Neutrophil (primary cell): ENCODE measurements around the gene PUS10.
A peak's percentile ranks its signal among the peaks of the same experiment; 100 is the strongest.
"Not testable (repeated sequence)": the region's sequence is repeated elsewhere in the genome, so short reads cannot be mapped to it uniquely, and the experiment has no call there.

ENCODE experiments used
- H3K27ac ChIP-seq: fragments of 200-600 bp; sonication (generic); 2 replicates; pipeline ENCODE4 v1.5.1; 2016; ENCODE audit warnings: mild to moderate bottlenecking, moderate library complexity
- H3K27me3 ChIP-seq: fragments of 200-600 bp; sonication (generic); 2 replicates; pipeline ENCODE4 v1.6.0; 2016; ENCODE audit warnings: mild to moderate bottlenecking
- H3K36me3 ChIP-seq: fragments of 200-600 bp; sonication (generic); 2 replicates; pipeline ENCODE4 v1.5.1; 2017
- H3K4me1 ChIP-seq, 2 experiments: fragments of 200-600 bp in 1 of 2; sonication (generic) in 1 of 2; 1 replicate in 1 of 2; 2 replicates in 1 of 2; pipeline versions ENCODE4 v1.5.1 to v1.6.1; 2013 to 2016; ENCODE audit warnings: low read depth in 1 of 2, low read length in 1 of 2, mild to moderate bottlenecking in 1 of 2, moderate library complexity in 1 of 2; ENCODE audit not compliant: control insufficient read depth in 1 of 2, insufficient read depth in 1 of 2
- H3K4me3 ChIP-seq, 2 experiments: fragments of 200-600 bp in 1 of 2; sonication (generic) in 1 of 2; 1 replicate in 1 of 2; 2 replicates in 1 of 2; pipeline ENCODE4 v1.5.1; 2013 to 2016; ENCODE audit warnings: low read depth in 1 of 2, low read length in 1 of 2, mild to moderate bottlenecking in 1 of 2, moderate library complexity in 1 of 2
- H3K9me3 ChIP-seq: fragments of 200-600 bp; sonication (generic); 2 replicates; pipeline ENCODE4 v1.5.1; 2016
- CTCF ChIP-seq: fragments of 200-600 bp; sonication (generic); IDR thresholded peaks from 2 replicates; pipeline ENCODE4 v1.5.1; 2016; ENCODE audit warnings: antibody characterized with exemption

Gene PUS10

GRCh38 chr2:60925994-60926740 is 91.9 kb downstream of the PUS10 start:
- peak overlapping the region; percentile 93 for H3K27ac ChIP-seq
- H3K36me3 ChIP-seq, result peaks cover 23% of the 10 kb centered on the region
- no peaks in the 10 kb centered on the region for H3K9me3 ChIP-seq
- peaks cover 47 to 51% of the 10 kb centered on the region in 2 experiments for H3K4me1 ChIP-seq
- TF ChIP-seq CTCF, result no peak
- peak overlapping the region; percentile 56 to 59 for H3K4me3 ChIP-seq
- H3K27me3 ChIP-seq, result no peaks in the 10 kb centered on the region

GRCh38 chr2:60907329-60907728 is 110.7 kb downstream of the PUS10 start:
- H3K27ac ChIP-seq, result no peak overlapping the region
- no peaks in the 10 kb centered on the region for H3K9me3 ChIP-seq
- no peak overlapping the region for H3K4me3 ChIP-seq
- H3K27me3 ChIP-seq, result no peaks in the 10 kb centered on the region
- peaks cover 62% of the 10 kb centered on the region for H3K36me3 ChIP-seq
- no peaks in the 10 kb centered on the region for H3K4me1 ChIP-seq
- TF ChIP-seq CTCF, result no peak

- Histone ChIP-seq H3K36me3 (peaks cover 71% of the 10 kb centered on the region), H3K4me1 (no peaks in the 10 kb centered on the region), H3K9me3 (no peaks in the 10 kb centered on the region), H3K4me3 (no peak overlapping the region), H3K27me3 (no peaks in the 10 kb centered on the region), H3K27ac (peak overlapping the region; percentile 40)
- no peak for TF ChIP-seq CTCF
These were observed 111.7 kb downstream of the PUS10 start for GRCh38 chr2:60906395-60906794.

DNA sequence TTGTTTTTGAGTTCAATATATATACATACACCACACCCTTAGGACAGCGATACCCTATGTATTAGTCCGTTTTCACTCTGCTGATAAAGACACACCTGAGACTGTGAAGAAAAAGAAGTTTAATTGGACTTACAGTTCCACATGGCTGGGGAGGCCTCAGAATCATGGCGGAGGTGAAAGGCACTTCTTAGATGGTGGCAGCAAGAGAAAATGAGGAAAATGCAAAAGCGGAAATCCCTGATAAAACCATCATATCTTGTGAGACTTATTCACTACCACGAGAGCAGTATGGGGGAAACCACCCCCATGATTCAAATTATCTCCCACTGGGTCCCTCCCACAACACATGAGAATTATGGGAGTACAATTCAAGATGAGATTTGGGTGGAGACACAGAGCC is 112.2 kb downstream of the PUS10 start:
- Histone ChIP-seq H3K36me3 (peaks cover 76% of the 10 kb centered on the region), H3K27ac (peak overlapping the region; percentile 21)
- not testable (repeated sequence) for H3K4me3 ChIP-seq, H3K9me3 ChIP-seq, H3K4me1 ChIP-seq, H3K27me3 ChIP-seq

GRCh38 chr2:60901296-60901695 is 116.8 kb downstream of the PUS10 start:
- H3K4me1 ChIP-seq, H3K27me3 ChIP-seq, H3K27ac ChIP-seq, H3K4me3 ChIP-seq, H3K9me3 ChIP-seq: not testable (repeated sequence)
- H3K36me3 ChIP-seq, result peaks cover 88% of the 10 kb centered on the region

DNA sequence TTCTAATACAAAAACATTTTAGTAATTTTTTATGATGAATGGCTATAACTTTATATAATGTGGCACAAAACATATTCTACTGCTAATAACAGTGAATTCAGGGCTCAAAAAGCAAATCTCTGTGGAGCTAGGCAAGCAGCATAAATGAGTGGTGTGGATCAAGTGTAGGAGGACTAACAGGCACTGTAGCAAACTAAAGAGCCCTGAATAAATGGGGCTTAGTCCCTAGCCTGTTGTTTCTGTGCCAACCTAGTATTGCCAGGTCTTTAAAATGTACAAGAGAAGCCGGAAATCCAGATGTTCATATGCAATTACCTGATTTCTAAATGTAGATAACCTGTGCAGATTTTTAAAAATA is 118.2 kb downstream of the PUS10 start:
- TF ChIP-seq CTCF, result no peak
- H3K36me3 ChIP-seq, result peaks cover 88% of the 10 kb centered on the region
- no peaks in the 10 kb centered on the region for H3K27me3 ChIP-seq
- peak overlapping the region; percentile 27 for H3K27ac ChIP-seq
- H3K4me1 ChIP-seq, result no peaks in the 10 kb centered on the region
- no peaks in the 10 kb centered on the region for H3K9me3 ChIP-seq
- no peak overlapping the region for H3K4me3 ChIP-seq
